A673 (cell line): Measurements from ENCODE around the gene SLC47A1. TPM values are rescaled to one million over a fixed set of nuclear protein-coding genes. Genes with fewer than 3 reads are reported as not detected.

Experiments
- BruUV-seq: library from RNA; stranded (reverse); fragments of 400-500 nt; replicated peaks from 2 replicates; lab custom pipeline; 2021; lab: Mats Ljungman, UMichigan
- CTCF ChIA-PET: fragments of 300-600 bp; sonication (Branson Sonifier 250); formaldehyde crosslinking; loops from one replicate; lab custom pipeline; 2022; ENCODE audit warnings: antibody characterized with exemption; lab: Charles Lee
- POLR2A ChIA-PET: fragments of 300-600 bp; sonication (Branson Sonifier 250); formaldehyde crosslinking; loops from one replicate; lab custom pipeline; 2022; ENCODE audit warnings: antibody characterized with exemption; ENCODE audit not compliant: low non-redundant PET; lab: Charles Lee
- DNase-seq: peaks from one replicate; pipeline ENCODE4 v3.0.0-alpha.2; 2015; ENCODE audit warnings: low spot score
- H3K27ac ChIP-seq: fragments of 200-600 bp; sonication (generic); 2 replicates; pipeline ENCODE4 v1.5.1; 2016; ENCODE audit warnings: mixed run types, low read depth, mild to moderate bottlenecking, mixed read lengths, antibody characterized with exemption, low read length; ENCODE audit not compliant: poor library complexity, severe bottlenecking
- H3K27me3 ChIP-seq: fragments of 200-600 bp; sonication (generic); replicated peaks from 2 replicates; pipeline ENCODE4 v1.6.1; 2017; ENCODE audit warnings: mixed run types, low read depth, mild to moderate bottlenecking, mixed read lengths, antibody characterized with exemption, low read length; ENCODE audit not compliant: insufficient read depth, poor library complexity
- H3K36me3 ChIP-seq: fragments of 200-600 bp; sonication (generic); 2 replicates; pipeline ENCODE4 v1.6.1; 2016; ENCODE audit warnings: mixed run types, mild to moderate bottlenecking, mixed read lengths, antibody characterized with exemption, low read length; ENCODE audit not compliant: insufficient read depth, poor library complexity, severe bottlenecking
- H3K4me1 ChIP-seq: fragments of 200-600 bp; sonication (generic); 2 replicates; pipeline ENCODE4 v1.6.1; 2017; ENCODE audit warnings: mixed run types, mild to moderate bottlenecking, mixed read lengths, antibody characterized with exemption, low read length; ENCODE audit not compliant: insufficient read depth, poor library complexity, severe bottlenecking
- H3K4me3 ChIP-seq: fragments of 200-600 bp; sonication (generic); 2 replicates; pipeline ENCODE4 v1.5.1; 2016; ENCODE audit warnings: low read depth, mixed run types, mild to moderate bottlenecking, mixed read lengths, low read length; ENCODE audit not compliant: poor library complexity, severe bottlenecking
- H3K9me3 ChIP-seq: fragments of 200-600 bp; sonication (generic); 2 replicates; pipeline ENCODE4 v1.6.1; 2016; ENCODE audit warnings: mixed run types, low read depth, mild to moderate bottlenecking, mixed read lengths, antibody characterized with exemption, low read length; ENCODE audit not compliant: poor library complexity, severe bottlenecking
- EZH2 ChIP-seq: fragments of 200-600 bp; sonication (generic); IDR thresholded peaks from 2 replicates; pipeline ENCODE4 v1.6.1; 2017; ENCODE audit warnings: borderline replicate concordance, low read depth, mild to moderate bottlenecking, mixed read lengths, antibody characterized with exemption, low read length; ENCODE audit not compliant: poor library complexity, severe bottlenecking
- intact Hi-C: fragments of 100-400 bp; cut with micrococcal nuclease; formaldehyde crosslinking; loops from one replicate; pipeline ENCODE4 v1.10.0; 2022; ENCODE audit not compliant: unreplicated experiment
- total RNA-seq: library from RNA; stranded (reverse); gene quantifications from 2 replicates; pipeline ENCODE4 v1.2.3, GENCODE V29; 2021
- TF ChIP-seq, protein P1 (sequence below): fragments of 300-800, 200-600 bp; sonication (generic); conservative IDR thresholded peaks from 2 replicates; pipeline ENCODE4 v1.5.1; 2017; ENCODE audit warnings: low read depth, mild to moderate bottlenecking, antibody characterized with exemption, low read length, moderate library complexity, mixed read lengths

The SLC47A1 gene
- total RNA-seq, 1 experiment from 2014 or later, result 2.1 TPM

- no peaks in the 10 kb centered on the region for H3K36me3 ChIP-seq
Measured at GRCh38 chr17:19540706-19541370, 7.2 kb downstream of the SLC47A1 start.

GRCh38 chr17:19541445-19541844, 7.8 kb downstream of the SLC47A1 start:
- H3K36me3 ChIP-seq, result no peaks in the 10 kb centered on the region
- ChIA-PET CTCF (no interaction called here), POLR2A (no interaction called here)
- intact Hi-C loops, result no loop called here
- H3K27ac ChIP-seq, result no peak overlapping the region
- H3K4me3 ChIP-seq, result no peak overlapping the region
- TF ChIP-seq, protein P1, sequence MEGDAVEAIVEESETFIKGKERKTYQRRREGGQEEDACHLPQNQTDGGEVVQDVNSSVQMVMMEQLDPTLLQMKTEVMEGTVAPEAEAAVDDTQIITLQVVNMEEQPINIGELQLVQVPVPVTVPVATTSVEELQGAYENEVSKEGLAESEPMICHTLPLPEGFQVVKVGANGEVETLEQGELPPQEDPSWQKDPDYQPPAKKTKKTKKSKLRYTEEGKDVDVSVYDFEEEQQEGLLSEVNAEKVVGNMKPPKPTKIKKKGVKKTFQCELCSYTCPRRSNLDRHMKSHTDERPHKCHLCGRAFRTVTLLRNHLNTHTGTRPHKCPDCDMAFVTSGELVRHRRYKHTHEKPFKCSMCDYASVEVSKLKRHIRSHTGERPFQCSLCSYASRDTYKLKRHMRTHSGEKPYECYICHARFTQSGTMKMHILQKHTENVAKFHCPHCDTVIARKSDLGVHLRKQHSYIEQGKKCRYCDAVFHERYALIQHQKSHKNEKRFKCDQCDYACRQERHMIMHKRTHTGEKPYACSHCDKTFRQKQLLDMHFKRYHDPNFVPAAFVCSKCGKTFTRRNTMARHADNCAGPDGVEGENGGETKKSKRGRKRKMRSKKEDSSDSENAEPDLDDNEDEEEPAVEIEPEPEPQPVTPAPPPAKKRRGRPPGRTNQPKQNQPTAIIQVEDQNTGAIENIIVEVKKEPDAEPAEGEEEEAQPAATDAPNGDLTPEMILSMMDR, result no peak
- TF ChIP-seq EZH2, result no peak
- no peak for DNase-seq
- no peaks in the 10 kb centered on the region for H3K27me3 ChIP-seq
- H3K4me1 ChIP-seq, result no peaks in the 10 kb centered on the region
- no peaks in the 10 kb centered on the region for H3K9me3 ChIP-seq
- BruUV-seq, result no TSS peak

More at GRCh38 chr17:19540706-19541370, 7.2 kb downstream of the SLC47A1 start:
- Histone ChIP-seq H3K4me3 (no peak overlapping the region), H3K27me3 (no peaks in the 10 kb centered on the region), H3K9me3 (no peaks in the 10 kb centered on the region), H3K27ac (no peak overlapping the region), H3K4me1 (no peaks in the 10 kb centered on the region)
- intact Hi-C loops, result no loop called here
- DNase-seq, result no peak
- CTCF ChIA-PET, result no interaction called here
- POLR2A ChIA-PET, result no interaction called here
- BruUV-seq, result no TSS peak
- TF ChIP-seq, protein P1, result no peak
- TF ChIP-seq EZH2, result no peak

GRCh38 chr17:19542247-19542646, 8.6 kb downstream of the SLC47A1 start:
- TF ChIP-seq, protein P1, result no peak
- no peak for TF ChIP-seq EZH2
- CTCF ChIA-PET, result no interaction called here
- no peaks in the 10 kb centered on the region for H3K4me1 ChIP-seq

More at GRCh38 chr17:19542247-19542646, 8.6 kb downstream of the SLC47A1 start:
- DNase-seq, result no peak
- Histone ChIP-seq H3K27ac (no peak overlapping the region), H3K9me3 (no peaks in the 10 kb centered on the region), H3K4me3 (no peak overlapping the region), H3K27me3 (no peaks in the 10 kb centered on the region), H3K36me3 (no peaks in the 10 kb centered on the region)
- intact Hi-C loops, result no loop called here
- BruUV-seq, result no TSS peak
- POLR2A ChIA-PET, result no interaction called here
